Neural crest cell (in vitro differentiated cells): Measurements from ENCODE around the gene PRKCA. TPM values are rescaled to one million over a fixed set of nuclear protein-coding genes. Genes with fewer than 3 reads are reported as not detected.

Experiments used
- DNase-seq: peaks from one replicate; pipeline ENCODE4 v3.0.0; 2021; ENCODE audit warnings: low read depth, mixed read lengths, low spot score
- H3K27ac Mint-ChIP-seq: one replicate; pipeline ENCODE4 v1.8.0; 2021; ENCODE audit warnings: mild to moderate bottlenecking, mixed read lengths; ENCODE audit not compliant: unreplicated experiment
- H3K27me3 Mint-ChIP-seq: 2 replicates; pipeline ENCODE4 v1.8.0; 2021; ENCODE audit warnings: low read depth, mild to moderate bottlenecking, mixed read lengths
- H3K36me3 Mint-ChIP-seq: 2 replicates; pipeline ENCODE4 v1.8.0; 2021; ENCODE audit warnings: low read depth, mild to moderate bottlenecking, mixed read lengths
- H3K4me1 Mint-ChIP-seq: 2 replicates; pipeline ENCODE4 v1.8.0; 2021; ENCODE audit warnings: mixed read lengths
- H3K4me3 Mint-ChIP-seq: one replicate; pipeline ENCODE4 v1.8.0; 2021; ENCODE audit warnings: mild to moderate bottlenecking, mixed read lengths
- H3K9me3 Mint-ChIP-seq: 2 replicates; pipeline ENCODE4 v1.8.0; 2021; ENCODE audit warnings: mixed read lengths
- total RNA-seq: library from RNA; stranded (reverse); gene quantifications from 2 replicates; pipeline ENCODE4 v1.2.1, GENCODE V29; 2021
- TF ChIP-seq, protein P1 (sequence below): fragments of 200-600 bp; sonication (generic); conservative IDR thresholded peaks from 2 replicates; pipeline ENCODE4 v1.5.0; 2021; ENCODE audit warnings: antibody characterized with exemption, mild to moderate bottlenecking

Gene PRKCA
- total RNA-seq, 1 donor from 2014 or later = 22.7 TPM

DNA sequence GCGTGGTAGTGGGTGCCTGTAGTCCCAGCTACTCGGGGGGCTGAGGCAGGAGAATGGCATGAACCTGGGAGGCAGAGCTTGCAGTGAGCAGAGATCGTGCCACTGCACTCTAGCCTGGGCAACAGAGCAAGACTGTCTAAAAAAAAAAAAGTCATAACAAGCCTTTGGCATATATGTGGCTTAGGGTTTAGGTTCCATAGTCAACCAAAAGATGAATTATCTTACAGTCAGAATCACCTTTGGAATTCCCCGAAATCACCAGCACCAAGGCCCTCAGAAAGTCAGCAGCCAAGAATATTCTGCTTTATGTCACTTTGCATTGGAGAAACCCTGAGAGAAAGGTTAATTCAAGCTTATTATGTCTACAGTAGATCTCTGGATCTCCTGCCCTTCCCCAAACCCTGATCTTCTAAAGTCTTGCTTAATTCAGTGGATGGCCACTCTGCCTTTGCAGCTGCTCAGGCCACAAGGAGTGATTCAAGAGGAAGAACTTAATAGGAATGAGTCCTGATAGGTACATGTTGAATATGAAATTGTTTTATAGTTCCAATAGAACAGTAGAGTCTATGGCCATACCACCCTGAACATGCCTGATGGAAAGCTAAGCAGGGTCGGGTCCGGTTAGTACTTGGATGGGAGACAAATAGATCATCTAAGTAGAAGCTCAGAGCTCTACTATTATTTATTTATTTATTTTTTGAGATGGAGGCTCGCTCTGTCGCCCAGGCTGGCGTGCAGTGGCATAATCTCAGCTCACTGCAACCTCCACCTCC is 336.5 kb downstream of the PRKCA start:
- Mint-ChIP-seq H3K27me3 (no peaks in the 10 kb centered on the region), H3K27ac (no peak overlapping the region), H3K4me1 (peaks cover 10% of the 10 kb centered on the region), H3K36me3 (peaks cover 2% of the 10 kb centered on the region), H3K9me3 (no peaks in the 10 kb centered on the region), H3K4me3 (no peak overlapping the region)
- DNase-seq = no peak
- TF ChIP-seq, protein P1, sequence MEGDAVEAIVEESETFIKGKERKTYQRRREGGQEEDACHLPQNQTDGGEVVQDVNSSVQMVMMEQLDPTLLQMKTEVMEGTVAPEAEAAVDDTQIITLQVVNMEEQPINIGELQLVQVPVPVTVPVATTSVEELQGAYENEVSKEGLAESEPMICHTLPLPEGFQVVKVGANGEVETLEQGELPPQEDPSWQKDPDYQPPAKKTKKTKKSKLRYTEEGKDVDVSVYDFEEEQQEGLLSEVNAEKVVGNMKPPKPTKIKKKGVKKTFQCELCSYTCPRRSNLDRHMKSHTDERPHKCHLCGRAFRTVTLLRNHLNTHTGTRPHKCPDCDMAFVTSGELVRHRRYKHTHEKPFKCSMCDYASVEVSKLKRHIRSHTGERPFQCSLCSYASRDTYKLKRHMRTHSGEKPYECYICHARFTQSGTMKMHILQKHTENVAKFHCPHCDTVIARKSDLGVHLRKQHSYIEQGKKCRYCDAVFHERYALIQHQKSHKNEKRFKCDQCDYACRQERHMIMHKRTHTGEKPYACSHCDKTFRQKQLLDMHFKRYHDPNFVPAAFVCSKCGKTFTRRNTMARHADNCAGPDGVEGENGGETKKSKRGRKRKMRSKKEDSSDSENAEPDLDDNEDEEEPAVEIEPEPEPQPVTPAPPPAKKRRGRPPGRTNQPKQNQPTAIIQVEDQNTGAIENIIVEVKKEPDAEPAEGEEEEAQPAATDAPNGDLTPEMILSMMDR = no peak

DNA sequence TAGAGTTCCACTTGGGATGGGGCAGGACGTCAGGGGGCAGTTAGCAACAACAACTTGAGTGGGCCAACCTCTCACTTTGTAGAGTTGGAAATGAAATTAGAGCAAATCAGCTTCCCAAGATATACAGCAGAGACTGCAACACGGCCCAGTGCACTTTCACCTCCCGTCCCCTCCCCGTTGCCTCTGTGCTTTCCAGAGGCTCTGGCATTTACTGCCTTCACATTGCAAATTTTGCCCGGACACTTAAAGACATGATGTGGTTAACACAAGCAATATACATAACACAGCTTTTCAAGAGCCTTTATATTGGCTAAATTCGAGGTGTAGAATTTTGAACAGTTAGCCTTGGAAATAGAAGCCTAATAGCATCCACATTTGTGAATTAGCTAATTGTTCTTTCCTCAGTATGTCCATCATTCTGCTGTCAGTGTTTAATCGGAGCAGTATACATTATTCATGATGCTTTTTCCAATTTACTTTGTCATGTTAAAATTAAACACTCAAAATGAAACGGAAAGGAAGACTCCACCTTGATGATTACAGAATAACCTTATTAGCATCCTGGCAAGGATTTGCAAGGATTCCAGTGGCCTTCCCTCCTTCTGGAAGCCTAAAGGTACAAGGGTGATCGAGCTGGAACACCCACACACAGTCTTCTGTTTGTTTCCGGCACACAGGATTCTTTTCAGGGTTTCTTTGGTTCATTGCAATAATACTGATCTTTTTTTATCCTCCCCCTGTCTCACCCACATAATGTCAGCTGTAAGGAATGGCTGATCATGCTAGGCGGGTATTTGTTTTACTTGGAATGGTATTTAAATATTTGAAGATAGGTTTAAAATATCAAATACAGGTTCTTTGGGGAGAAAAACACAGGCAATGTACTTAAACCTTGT is 341.6 kb downstream of the PRKCA start:
- H3K27me3 Mint-ChIP-seq = no peaks in the 10 kb centered on the region
- H3K36me3 Mint-ChIP-seq = peaks cover 2% of the 10 kb centered on the region
- no peak for DNase-seq
- peak overlapping the region; percentile 1 for H3K4me3 Mint-ChIP-seq
- peak overlapping the region; percentile 20 for H3K27ac Mint-ChIP-seq
- no peaks in the 10 kb centered on the region for H3K9me3 Mint-ChIP-seq
- peaks cover 23% of the 10 kb centered on the region for H3K4me1 Mint-ChIP-seq
- TF ChIP-seq, protein P1 = no peak

DNA sequence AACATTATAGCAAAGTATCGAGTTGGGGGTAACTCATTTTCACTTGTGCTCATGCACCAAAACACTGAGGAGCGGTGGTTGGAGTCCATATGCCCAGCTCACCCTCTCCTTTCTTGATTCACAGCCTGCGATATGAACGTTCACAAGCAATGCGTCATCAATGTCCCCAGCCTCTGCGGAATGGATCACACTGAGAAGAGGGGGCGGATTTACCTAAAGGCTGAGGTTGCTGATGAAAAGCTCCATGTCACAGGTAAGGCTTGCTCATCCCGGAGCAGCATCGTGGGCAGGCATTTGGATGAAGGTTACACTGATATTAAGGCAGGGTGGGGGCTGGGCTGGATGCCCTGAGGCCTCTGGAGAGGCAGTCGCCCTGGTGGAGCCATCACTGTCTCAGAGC is 342.8 kb downstream of the PRKCA start:
- no peak for DNase-seq
- H3K4me1 Mint-ChIP-seq = peaks cover 23% of the 10 kb centered on the region
- TF ChIP-seq, protein P1 = no peak
- H3K36me3 Mint-ChIP-seq = peaks cover 2% of the 10 kb centered on the region
- H3K27me3 Mint-ChIP-seq = no peaks in the 10 kb centered on the region
- no peak overlapping the region for H3K27ac Mint-ChIP-seq
- no peak overlapping the region for H3K4me3 Mint-ChIP-seq
- no peaks in the 10 kb centered on the region for H3K9me3 Mint-ChIP-seq

DNA sequence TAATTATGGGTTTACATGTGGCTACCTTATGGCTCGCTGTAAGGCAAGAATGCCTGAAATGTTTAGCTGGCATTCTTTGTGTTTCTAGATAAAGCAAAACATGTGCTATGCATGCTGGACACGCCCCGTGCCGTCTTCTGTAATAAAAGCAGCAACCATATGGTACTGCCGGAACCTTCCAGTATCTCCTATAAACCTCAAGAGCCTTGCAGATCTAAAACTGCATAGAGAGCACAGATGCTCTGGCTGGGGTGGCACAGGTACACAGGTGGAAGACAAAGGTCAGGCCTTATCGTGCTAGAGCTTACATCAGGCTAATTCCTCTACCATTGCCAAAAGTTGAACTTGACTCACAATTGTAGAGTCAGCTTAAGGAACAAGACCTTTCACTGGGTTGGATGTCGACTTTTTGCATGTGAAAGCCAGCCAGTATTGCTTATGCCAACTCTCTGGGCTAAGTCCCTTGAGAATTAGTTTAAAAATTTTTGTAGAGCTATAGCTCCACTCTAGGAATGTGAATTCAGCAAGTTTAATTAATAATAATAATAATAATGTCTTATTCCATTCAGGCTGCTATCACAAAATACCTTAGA is 345.1 kb downstream of the PRKCA start:
- H3K9me3 Mint-ChIP-seq = no peaks in the 10 kb centered on the region
- DNase-seq = no peak
- no peak overlapping the region for H3K4me3 Mint-ChIP-seq
- peaks cover 2% of the 10 kb centered on the region for H3K36me3 Mint-ChIP-seq
- H3K27me3 Mint-ChIP-seq = no peaks in the 10 kb centered on the region
- TF ChIP-seq, protein P1 = no peak
- peaks cover 23% of the 10 kb centered on the region for H3K4me1 Mint-ChIP-seq
- no peak overlapping the region for H3K27ac Mint-ChIP-seq

DNA sequence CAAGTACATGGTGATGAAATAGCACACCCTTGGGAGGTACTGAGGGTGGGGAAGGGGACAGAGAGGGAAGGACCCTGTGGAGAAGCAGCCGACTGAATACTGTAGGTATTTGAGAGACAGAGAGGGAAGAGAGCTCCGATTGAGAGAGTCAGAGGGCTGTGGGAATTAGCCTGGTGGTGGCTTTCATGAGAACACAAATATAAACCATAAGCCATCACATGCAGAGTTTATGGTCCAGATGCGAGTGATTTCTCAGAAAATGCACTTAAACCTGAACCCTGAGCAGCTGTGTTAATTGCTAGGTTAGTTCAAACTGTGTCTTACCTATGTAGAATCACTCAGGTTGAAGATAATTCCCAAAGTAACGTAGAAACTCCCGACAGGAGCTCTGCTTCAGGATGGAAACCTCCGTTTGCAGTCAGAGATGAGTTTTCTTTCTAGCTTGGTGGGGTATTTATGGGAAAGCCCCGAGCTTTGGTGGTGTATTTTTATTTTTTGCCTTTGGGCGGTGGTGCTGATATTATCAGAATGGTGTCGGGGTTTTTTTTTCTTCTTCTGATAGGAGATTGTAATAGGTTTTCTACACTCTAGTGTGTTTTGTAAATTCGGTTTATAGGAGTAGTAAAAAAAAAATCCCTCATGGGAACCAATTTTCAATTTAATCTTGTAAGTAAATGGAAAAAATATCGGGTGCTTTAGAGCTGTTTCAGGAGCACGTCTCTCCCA is 347.6 kb downstream of the PRKCA start:
- H3K4me3 Mint-ChIP-seq = no peak overlapping the region
- H3K27me3 Mint-ChIP-seq = no peaks in the 10 kb centered on the region
- peaks cover 8% of the 10 kb centered on the region for H3K4me1 Mint-ChIP-seq
- no peaks in the 10 kb centered on the region for H3K9me3 Mint-ChIP-seq
- no peaks in the 10 kb centered on the region for H3K36me3 Mint-ChIP-seq
- H3K27ac Mint-ChIP-seq = no peak overlapping the region
- DNase-seq = no peak
- TF ChIP-seq, protein P1 = no peak
